Sigmoid colon (tissue), 7 donors: ENCODE results near the gene GLB1L3. TPM values are rescaled to one million over a fixed set of nuclear protein-coding genes. Genes with fewer than 3 reads are reported as not detected.

ENCODE experiments used
- DNase-seq: peaks from one replicate; pipeline ENCODE4 v3.0.0-alpha.2; 2019
- H3K27ac ChIP-seq, 4 donors: fragments of 200-600 bp; sonication (generic); one replicate each; pipeline ENCODE4 v1.5.1; 2016 to 2019; ENCODE audit warnings: mild to moderate bottlenecking in 1 of 4
- H3K27me3 ChIP-seq, 3 donors: fragments of 200-600 bp; sonication (generic); one replicate each; pipeline ENCODE4 v1.5.1; 2019; ENCODE audit warnings: mild to moderate bottlenecking in 1 of 3
- H3K36me3 ChIP-seq, 4 donors: fragments of 200-600 bp; sonication (generic); one replicate each; pipeline ENCODE4 v1.5.1; 2016 to 2019
- H3K4me1 ChIP-seq, 4 donors: fragments of 200-600 bp; sonication (generic); one replicate each; pipeline ENCODE4 v1.5.1; 2017 to 2019
- H3K4me3 ChIP-seq, 4 donors: fragments of 200-600 bp; sonication (generic); one replicate each; pipeline ENCODE4 v1.5.1; 2017 to 2019; ENCODE audit warnings: mild to moderate bottlenecking in 2 of 4, moderate library complexity in 1 of 4
- H3K9me3 ChIP-seq, 4 donors: fragments of 200-600 bp in 3 of 4; sonication (generic) in 3 of 4; one replicate each; pipeline versions ENCODE4 v1.5.1 to v1.6.1; 2013 to 2019
- CTCF ChIP-seq, 4 experiments: fragments of 450-650 bp in 3 of 4; fragments of 200-600 bp in 1 of 4; IDR thresholded peaks; one replicate each; pipeline ENCODE4 v1.5.1; 2016 to 2019; ENCODE audit warnings: antibody characterized with exemption in 4 of 4, mild to moderate bottlenecking in 3 of 4, moderate library complexity in 2 of 4
- EP300 ChIP-seq, 4 donors: sonication (generic); formaldehyde crosslinking; IDR thresholded peaks; one replicate each; pipeline ENCODE4 v1.6.1; 2017; ENCODE audit warnings: antibody characterized with exemption in 4 of 4
- POLR2A ChIP-seq, 2 donors: fragments of 450-650 bp; IDR thresholded peaks; one replicate each; pipeline ENCODE4 v1.6.1; 2016; ENCODE audit warnings: antibody characterized with exemption in 2 of 2, mild to moderate bottlenecking in 2 of 2, moderate library complexity in 2 of 2
- POLR2AphosphoS5 ChIP-seq, 4 donors: sonication (generic); formaldehyde crosslinking; IDR thresholded peaks; one replicate each; pipeline ENCODE4 v1.6.1; 2017; ENCODE audit warnings: antibody characterized with exemption in 4 of 4
- WGBS, 2 donors: extraction: QIAGEN DNeasy Blood & Tissue Kit; methylation state at CpG; one replicate each; pipeline ENCODE4 v1.1.7; 2013; 5-methylcytosine and 5-hydroxymethylcytosine counted together
- intact Hi-C: fragments of 100-400 bp; cut with DNase I; formaldehyde crosslinking; loops from one replicate; pipeline ENCODE4 v1.15.1; 2023
- polyA plus RNA-seq, 3 donors: library from polyadenylated mRNA; stranded (reverse); fragments of 200-250 nt; gene quantifications; one replicate each; pipeline ENCODE4 v1.2.3, GENCODE V29; 2013
- total RNA-seq, 4 donors: library from RNA; depleted of rRNA; stranded (reverse); fragments of >200 nt; gene quantifications; one replicate each; pipeline ENCODE4 v1.1.0, GENCODE V29; 2016
- donor health status: healthy with polysubstance abuse.
- donor health status: Bipolar disorder and iron deficiency.
- donor health status: healthy.

The GLB1L3 gene
- total and polyA plus RNA-seq, 7 donors, result 0.25 to 8.9 (median 1.1) TPM; not detected in 2

GRCh38 chr11:134246678-134247077, 29.5 kb upstream of the GLB1L3 start:
- intact Hi-C loops, result no loop called here
- DNase-seq, result no peak
- Histone ChIP-seq H3K4me3 (no peak overlapping the region), H3K27ac (no peak overlapping the region), H3K36me3 (peaks cover 23 to 97% (median 75%) of the 10 kb centered on the region in 4 donors), H3K9me3 (no peaks in the 10 kb centered on the region), H3K27me3 (no peaks in the 10 kb centered on the region), H3K4me1 (peaks cover 0 to 4% (median 2%) of the 10 kb centered on the region in 4 donors)
- WGBS, 2 donors, result 87 to 89% methylated on average over 4 of the region's 4 CpGs
- TF ChIP-seq CTCF (IDR thresholded peaks at IDR 0.05), result no peak
- TF ChIP-seq EP300 (IDR thresholded peaks at IDR 0.05), result no peak
- no peak for TF ChIP-seq POLR2A (IDR thresholded peaks at IDR 0.05)
- TF ChIP-seq POLR2AphosphoS5 (IDR thresholded peaks at IDR 0.05), result no peak

GRCh38 chr11:134248910-134249480, 27.2 kb upstream of the GLB1L3 start:
- no peaks in the 10 kb centered on the region for H3K9me3 ChIP-seq
- 74 to 76% methylated on average over 7 of the region's 7 CpGs for WGBS, 2 donors
- no peaks in the 10 kb centered on the region for H3K27me3 ChIP-seq
- H3K27ac ChIP-seq, result no peak overlapping the region
- TF ChIP-seq CTCF (IDR thresholded peaks at IDR 0.05), result no peak
- no peak for TF ChIP-seq EP300 (IDR thresholded peaks at IDR 0.05)
- no peak for TF ChIP-seq POLR2A (IDR thresholded peaks at IDR 0.05)
- TF ChIP-seq POLR2AphosphoS5 (IDR thresholded peaks at IDR 0.05), result no peak
- DNase-seq, result no peak
- intact Hi-C loops, result no loop called here
- peaks cover 0 to 17% (median 11%) of the 10 kb centered on the region in 4 donors for H3K4me1 ChIP-seq
- H3K4me3 ChIP-seq, result no peak overlapping the region
- peaks cover 23 to 74% (median 58%) of the 10 kb centered on the region in 4 donors for H3K36me3 ChIP-seq

- no peak overlapping the region for H3K4me3 ChIP-seq
- 93 to 94% methylated on average over 3 of the region's 3 CpGs for WGBS, 2 donors
- H3K4me1 ChIP-seq, result peaks cover 0 to 30% (median 21%) of the 10 kb centered on the region in 4 donors
- H3K27ac ChIP-seq, result no peak overlapping the region
- H3K36me3 ChIP-seq, result peaks cover 23 to 61% (median 47%) of the 10 kb centered on the region in 4 donors
- TF ChIP-seq POLR2AphosphoS5 (IDR thresholded peaks at IDR 0.05), result no peak
- TF ChIP-seq POLR2A (IDR thresholded peaks at IDR 0.05), result no peak
- TF ChIP-seq CTCF (IDR thresholded peaks at IDR 0.05), result no peak
- no peak for TF ChIP-seq EP300 (IDR thresholded peaks at IDR 0.05)
- intact Hi-C loops, result loop anchor here (5.0 kb wide), 1 partner anchor 82 kb away; the partner anchor contains the start of gene GLB1L2
- DNase-seq, result no peak
- no peaks in the 10 kb centered on the region for H3K9me3 ChIP-seq
- H3K27me3 ChIP-seq, result no peaks in the 10 kb centered on the region
These were observed 25.9 kb upstream of the GLB1L3 start for GRCh38 chr11:134250246-134250645.

GRCh38 chr11:134250675-134251074, 25.5 kb upstream of the GLB1L3 start:
- peaks cover 23 to 57% (median 43%) of the 10 kb centered on the region in 4 donors for H3K36me3 ChIP-seq
- H3K4me3 ChIP-seq, result no peak overlapping the region
- no peak overlapping the region for H3K27ac ChIP-seq
- H3K27me3 ChIP-seq, result no peaks in the 10 kb centered on the region
- H3K9me3 ChIP-seq, result no peaks in the 10 kb centered on the region
- peaks cover 0 to 30% (median 21%) of the 10 kb centered on the region in 4 donors for H3K4me1 ChIP-seq
- intact Hi-C loops, result loop anchor here (5.0 kb wide), 1 partner anchor 82 kb away; the partner anchor contains the start of gene GLB1L2
- DNase-seq, result no peak
- WGBS, 2 donors, result 77 to 92% methylated on average over 2 of the region's 2 CpGs
- no peak for TF ChIP-seq POLR2A (IDR thresholded peaks at IDR 0.05)
- TF ChIP-seq EP300 (IDR thresholded peaks at IDR 0.05), result no peak
- no peak for TF ChIP-seq CTCF (IDR thresholded peaks at IDR 0.05)
- no peak for TF ChIP-seq POLR2AphosphoS5 (IDR thresholded peaks at IDR 0.05)
